SHP77 treated with DMSO at 0.1 percent for 48 hours (cell line): ENCODE results near the gene GGTLC2.
"Not testable (repeated sequence)": the region's sequence is repeated elsewhere in the genome, so short reads cannot be mapped to it uniquely, and the experiment has no call there.

Source experiments
- DNase-seq: peaks from one replicate; lab custom pipeline; 2025; lab: John Stamatoyannopoulos, UW

The GGTLC2 gene

DNA sequence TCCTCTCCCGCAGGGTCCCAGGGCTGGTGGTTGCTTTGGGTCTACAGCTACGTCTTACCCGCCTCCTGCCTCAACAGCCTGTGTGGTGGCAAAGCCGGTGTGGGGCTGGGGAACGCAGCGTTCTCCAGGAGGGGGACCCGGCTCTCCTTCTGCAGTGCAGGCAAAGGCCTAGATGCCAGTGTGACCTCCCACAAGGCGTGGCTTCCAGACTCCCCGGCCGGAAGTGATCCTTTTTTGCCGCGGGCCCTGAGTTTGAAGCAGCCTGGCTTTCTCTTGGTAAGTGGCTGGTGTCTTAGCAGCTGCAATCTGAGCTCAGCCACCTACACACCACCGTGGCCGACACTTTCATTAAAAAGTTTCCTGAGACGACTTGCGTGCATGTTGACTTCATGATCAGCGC is 6.1 kb upstream of the GGTLC2 start:
- DNase-seq, result not testable (repeated sequence)

DNA sequence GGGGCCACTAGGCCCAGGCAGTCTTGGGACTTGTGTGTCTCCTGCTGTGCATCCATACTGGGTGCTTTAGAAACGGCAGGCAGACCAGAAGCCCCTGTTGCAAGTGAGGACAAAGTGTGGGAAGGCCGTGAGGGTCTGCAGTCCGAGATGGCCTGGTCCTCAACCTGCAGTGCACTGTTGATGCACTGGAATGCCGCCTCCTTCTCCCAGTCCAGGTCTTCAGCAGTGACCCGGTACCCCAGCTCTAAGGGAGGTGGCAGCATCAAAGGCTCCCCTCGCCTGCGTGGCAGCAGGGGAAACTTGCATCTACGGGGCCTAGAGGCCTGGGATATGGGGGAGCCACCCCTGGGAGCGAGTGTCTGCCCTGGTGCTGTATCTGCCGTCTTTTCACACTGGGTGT is 2.2 kb upstream of the GGTLC2 start:
- DNase-seq, result not testable (repeated sequence)

DNA sequence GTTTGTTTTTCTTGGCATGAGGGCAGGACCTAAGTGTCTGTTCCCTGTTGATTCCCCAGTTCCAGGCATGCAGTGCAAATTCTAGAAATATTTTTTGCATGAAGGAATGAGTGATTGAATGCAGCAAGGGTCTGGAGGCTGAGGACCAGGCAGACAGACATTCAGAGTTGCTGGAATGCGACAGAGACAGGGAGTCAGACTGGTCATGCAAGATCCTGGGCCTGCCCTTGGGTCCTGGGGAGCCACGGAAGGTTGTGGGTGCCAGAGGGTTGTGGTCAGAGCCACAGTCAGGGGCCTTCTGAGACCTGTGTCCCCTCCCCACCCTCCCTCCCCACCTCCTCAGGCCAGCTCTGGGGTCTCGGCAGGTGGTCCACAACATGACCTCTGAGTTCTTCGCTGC is 1.6 kb downstream of the GGTLC2 start:
- DNase-seq, result not testable (repeated sequence)

DNA sequence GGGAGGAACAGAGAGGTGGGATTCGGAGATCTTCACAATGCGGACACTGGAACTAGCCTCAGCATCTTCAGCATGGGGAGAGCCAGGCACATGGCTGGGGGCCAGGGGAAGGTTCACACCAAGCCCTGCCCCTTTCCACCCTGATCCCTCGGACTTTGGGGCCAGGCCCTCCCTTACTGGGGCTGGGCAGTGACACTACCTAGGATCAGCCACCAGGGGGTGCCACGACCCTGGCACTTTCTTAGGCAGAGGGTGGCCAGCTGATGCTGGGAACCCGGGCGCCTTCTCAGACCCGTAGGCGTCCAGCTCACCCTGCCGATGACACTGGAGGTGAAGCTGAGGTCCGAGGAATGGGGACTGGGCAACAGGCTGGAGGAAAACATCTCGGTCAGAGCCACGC is 3.5 kb downstream of the GGTLC2 start:
- DNase-seq, result not testable (repeated sequence)

DNA sequence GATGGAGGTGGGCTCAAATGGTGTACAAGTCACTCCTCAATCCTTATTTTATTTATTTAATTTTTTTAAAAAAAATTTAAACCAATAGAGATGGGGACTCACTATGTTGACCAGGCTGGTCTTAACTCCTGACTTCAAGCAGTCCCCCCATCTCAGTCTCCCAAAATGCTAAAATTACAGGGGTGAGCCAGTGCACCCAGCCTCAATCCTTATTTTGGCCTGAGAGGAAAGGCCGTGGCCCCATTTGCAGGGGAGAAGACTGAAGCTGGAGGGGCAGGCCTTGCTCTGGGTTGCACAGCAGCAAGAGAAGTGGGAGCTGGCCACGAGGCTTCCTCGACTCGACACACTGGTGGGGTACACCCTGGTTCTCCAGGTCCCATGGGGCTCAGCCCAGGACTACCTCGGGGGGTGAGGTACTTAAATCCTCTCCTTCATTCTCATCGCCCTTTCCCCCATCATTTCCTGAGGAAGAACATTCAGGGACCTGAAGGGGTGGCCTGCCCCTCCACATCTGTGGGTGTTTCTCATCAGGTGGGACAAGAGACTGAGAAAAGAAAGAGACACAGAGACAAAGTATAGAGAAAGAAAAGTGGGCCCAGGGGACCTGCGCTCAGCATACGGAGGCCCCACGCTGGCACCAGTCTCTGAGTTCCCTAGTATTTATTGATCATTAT is 4.6 kb downstream of the GGTLC2 start:
- not testable (repeated sequence) for DNase-seq

DNA sequence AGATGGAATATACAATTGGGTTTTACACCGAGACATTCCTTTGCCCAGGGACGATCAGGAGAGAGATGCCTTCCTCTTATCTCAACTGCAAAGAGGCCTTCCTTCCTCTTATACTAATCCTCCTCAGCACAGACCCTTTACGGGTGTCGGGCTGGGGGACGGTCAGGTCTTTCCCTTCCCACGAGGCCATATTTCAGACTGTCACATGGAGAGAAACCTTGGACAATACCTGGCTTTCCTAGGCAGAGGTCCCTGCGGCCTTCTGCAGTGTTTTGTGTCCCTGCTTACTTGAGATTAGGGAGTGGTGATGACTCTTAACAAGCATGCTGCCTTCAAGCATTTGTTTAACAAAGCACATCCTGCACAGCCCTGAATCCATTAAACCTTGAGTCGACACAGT is 5.3 kb downstream of the GGTLC2 start:
- not testable (repeated sequence) for DNase-seq

DNA sequence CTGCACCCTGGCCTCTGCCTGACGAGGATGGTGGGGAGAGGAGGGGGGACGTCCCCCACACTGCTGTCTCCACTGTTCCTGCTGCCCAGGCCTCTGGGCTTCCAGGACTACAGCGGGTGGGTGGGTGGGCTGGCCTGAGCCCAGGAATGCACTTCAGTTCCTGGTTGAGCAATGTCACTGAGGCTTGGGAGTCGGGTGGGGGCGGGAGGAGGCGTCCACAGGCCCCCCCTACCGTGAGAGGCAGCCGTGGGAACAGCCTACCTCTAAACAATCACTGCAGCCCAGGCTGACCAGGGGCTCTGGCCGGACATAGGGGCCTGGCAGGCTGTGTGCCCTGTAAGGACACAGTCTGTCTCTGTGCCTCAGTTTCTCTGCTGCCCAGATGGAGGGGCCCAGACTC is 6.0 kb downstream of the GGTLC2 start:
- DNase-seq, result not testable (repeated sequence)

DNA sequence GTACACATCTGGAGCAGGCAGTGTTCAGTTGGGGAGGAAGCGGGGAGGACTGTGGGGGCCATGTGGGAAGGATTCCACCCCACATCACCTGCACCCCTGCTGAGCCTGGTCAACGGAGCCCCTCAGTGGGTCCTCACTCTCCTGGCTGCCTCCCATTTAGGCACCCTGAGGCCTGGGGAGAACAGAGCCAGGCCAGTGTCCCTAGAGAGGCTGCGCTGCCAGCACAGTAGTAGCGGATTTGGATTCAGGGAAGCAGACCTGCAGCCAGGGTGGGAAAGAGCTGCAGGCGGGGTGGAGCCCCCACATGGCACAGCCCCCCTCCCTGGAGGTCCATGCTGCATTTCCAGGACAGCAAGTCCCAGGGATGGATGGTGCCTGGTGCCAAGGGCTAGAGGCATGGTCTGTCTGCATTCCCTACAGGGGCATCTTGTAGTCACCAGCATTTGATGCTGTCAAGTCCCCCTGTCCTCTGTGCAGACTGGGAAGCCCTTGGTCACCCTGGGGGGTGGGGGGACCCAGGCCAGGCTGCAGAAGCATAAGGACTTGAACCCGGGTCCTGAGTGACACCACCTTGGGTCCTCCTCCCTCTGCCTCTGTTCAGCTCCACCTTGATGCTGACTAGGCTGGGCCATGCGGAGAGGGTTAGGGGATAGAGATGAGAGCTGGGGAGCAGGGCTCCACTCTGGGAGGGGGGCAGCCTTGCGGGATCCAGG is 6.5 kb downstream of the GGTLC2 start:
- DNase-seq, result not testable (repeated sequence)

DNA sequence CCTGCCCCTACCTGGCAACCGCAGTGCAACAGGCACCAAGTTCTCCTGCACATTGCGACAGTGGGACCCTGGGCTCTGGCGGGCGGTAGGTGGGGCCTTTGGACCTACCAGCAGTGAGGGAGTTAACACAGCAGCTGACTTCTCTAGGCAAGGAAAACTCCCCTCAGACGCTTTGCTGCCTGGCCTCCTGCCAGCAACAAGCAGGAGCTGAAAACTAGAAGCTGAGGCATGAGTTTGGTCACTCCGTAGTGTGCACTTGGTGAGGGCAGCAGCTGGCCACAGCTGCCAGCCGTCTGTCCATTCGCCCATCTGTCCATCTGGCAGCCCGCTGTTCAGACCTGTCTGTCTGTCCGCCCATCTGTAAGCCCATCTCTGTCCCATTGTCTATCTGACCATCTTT is 7.2 kb downstream of the GGTLC2 start:
- not testable (repeated sequence) for DNase-seq

DNA sequence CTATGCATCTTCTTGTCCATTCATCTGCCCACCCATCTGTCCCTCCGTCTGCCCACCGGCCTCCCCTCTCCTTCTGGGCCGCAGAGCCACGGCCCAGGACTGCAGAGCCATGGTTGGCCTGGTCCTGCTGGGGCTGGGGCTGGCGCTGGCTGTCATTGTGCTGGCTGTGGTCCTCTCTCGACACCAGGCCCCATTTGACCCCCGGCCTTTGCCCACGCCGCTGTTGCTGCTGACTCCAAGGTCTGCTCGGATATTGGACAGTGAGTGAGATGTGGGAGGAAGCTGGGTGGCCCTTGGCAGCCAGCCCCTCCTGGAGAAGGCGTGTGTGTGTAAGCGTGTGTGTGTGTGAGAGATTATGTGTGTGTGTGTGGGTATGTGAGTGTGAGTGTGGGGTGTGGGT is 7.7 kb downstream of the GGTLC2 start:
- not testable (repeated sequence) for DNase-seq

DNA sequence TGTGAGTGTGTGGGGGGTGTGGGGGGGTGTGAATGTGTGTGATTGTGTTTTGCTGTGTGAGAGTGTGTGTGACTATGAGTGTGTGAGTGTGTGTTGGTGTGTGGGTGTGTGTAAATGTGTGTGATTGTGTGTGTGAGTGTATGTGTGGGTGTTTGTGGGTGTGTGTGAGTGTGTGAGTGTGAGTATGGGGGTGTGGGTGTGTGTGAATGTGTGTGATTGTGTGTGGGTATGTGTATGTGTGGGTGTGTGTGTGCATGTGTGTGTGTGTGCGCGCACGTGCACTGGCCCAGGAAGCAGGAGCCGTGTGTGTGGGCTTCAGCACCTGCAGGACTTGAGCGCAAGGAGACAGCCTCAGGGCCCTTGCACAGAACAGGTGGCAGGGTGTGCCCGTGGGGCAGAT is 8.2 kb downstream of the GGTLC2 start:
- DNase-seq, result not testable (repeated sequence)

DNA sequence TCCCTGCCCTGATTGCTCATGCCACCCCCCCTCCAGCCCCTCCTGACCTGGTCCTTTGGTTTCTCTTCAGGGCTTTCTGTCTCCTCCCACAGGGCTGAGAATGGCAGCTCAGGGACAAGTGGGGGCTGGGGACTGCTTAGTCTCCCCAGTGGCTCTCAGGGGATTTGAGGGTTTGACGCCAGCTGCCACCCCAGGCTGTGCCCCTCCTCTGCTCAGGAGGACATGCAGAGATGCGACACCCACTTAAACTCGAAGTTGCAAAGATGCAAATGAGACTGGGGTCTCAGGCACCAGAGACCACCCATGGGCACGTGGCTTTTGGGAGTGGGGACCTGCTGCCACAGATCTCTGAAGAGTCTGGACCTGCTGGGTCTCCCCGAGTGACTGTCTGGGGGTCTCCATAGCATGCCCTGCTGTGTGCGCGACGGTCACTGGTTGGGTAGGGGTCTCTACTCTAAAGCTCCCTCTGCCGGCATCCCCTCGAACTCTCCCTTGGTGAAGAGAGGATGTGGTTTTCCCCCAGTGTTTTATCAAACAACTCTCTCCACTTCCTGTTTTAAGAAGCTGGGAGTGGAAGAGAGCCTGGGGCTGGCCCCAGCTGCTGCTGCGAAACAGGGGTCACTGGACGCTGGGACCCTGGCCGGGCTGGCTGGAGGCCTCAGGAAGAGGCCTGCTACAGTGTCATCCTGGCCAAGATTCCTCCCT is 9.4 kb downstream of the GGTLC2 start:
- DNase-seq, result not testable (repeated sequence)

DNA sequence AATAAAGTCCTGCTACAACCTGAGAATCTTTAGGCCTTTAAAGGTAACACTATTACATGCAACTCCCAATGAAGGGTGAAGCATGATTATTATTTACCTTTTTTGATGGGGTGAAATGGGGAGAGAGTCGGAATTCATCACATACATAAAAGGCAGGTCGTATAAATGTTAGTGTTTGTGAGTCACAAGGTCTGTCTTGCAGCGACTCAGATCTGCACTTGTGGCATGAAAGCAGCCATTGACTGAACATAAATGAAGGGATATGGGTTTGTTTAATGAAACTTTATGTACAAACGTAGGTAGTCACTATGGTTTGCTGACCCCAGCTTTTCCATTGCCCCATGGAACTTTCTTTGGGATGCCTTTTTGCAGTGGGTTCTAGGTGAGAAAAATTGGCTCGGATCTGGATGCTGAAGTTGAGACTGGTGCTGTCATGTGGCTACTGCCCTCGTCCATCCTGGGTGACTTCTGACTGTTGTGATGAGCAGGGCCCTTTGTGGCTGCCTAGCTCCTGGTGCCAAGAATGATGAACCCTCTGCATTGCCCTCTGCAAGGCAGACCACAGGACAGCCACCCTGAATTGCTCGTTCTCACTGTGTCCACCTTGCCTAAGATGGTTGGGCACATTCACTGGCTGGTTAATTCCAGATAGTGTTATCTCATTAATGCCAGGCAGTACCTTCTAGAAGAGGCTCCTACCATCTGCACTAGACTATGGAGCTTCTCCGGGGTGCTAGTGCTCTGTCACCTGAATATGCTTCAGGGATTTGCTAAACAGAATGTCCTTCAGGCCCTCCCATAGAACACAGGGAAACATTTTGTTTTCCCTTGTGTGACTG is 11.3 kb downstream of the GGTLC2 start:
- no peak for DNase-seq

DNA sequence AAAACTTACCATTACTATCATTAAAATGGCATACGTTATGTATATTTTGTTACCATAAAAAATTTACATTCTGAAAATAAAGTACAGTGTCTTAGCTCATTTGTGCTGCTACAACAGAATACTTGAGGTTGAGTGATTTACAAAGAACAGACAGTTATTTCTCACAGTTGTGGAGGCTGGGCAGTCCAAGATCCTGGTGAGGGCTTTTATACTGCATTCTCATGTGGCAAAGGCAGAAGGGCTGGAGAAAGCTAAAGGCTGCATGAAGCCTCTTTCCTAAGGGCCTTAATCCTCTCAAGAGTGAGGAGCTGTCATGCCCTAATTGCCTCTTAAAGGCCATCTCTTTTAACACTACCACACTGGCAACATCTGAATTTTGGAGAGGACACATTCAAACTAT is 13.3 kb downstream of the GGTLC2 start:
- DNase-seq, result no peak

DNA sequence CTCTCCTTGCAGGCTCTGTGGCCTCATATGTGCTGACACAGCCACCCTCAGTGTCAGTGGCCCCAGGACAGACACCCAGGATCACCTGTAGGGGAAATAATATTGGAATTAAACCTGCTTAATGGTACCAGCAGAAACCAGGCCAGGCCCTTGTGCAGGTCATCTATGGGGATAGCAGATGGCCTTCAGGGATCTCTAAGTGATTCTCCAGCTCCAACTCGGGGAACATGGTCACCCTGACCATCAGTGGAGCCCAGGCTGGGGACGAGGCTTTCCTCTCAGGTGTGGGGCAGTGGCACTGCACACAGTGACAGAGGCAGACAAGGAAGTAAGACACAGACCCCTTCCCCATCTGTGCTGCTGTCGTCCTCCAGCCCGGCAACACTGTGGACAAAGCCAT is 16.9 kb downstream of the GGTLC2 start:
- no peak for DNase-seq

DNA sequence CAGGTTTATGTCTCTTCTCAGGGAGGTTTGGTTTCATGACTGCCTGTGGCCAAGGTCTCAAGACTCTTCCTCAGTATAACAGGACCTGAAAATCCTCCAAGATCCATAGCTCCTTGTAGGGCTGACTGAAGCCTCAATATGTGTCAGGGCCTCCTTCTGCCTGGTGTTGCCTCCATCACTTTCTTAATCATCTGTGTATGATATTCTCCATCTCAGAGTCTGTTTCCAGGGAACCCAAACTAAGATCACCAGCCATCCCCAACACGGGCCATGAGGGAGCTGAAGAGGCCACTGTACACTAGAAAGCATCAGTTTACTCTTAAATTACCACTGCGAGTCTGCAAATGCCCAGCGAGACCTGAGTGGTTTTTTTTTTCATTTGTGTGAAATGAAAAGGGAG is 17.7 kb downstream of the GGTLC2 start:
- no peak for DNase-seq

DNA sequence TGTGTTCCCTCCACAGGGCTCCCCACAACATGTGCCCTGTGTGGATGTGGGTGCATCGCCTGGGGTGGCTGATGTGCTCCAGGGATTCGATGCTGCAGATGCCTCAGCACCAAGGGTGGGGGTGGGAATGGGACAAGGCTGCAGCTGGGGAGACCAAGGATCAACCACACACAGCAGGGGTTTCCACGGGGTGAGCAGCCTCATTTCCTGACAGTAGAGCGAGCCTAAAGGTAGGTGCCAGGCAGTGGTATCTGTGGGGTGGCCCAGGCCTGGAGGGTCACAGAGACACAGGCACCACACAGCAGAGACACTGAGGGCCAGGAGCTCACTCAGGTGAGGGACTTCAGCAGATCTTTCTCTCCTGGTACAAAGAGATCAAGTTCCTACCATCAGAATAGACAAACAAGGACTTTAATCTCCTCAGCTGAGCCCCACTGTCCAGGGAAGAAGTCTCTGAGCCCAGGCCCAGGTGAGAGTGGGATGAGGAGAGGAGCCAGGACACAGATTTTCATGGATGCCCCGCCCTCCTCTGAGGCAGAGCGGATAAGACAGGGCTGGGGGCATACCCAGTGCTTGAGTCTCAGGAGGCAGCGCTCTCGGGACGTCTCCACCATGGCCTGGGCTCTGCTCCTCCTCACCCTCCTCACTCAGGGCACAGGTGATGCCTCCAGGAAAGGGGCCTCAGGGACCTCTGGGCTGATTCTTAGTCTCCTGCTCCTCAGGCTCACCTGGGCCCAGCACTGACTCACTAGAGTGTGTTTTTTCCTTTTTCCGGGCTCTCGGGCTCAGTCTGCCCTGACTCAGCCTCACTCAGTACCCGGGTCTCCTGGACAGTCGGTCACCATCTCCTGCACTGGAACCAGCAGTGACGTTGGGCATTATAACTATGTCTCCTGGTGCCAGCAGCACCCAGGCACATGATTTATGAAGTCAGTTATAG is 19.7 kb downstream of the GGTLC2 start:
- no peak for DNase-seq

DNA sequence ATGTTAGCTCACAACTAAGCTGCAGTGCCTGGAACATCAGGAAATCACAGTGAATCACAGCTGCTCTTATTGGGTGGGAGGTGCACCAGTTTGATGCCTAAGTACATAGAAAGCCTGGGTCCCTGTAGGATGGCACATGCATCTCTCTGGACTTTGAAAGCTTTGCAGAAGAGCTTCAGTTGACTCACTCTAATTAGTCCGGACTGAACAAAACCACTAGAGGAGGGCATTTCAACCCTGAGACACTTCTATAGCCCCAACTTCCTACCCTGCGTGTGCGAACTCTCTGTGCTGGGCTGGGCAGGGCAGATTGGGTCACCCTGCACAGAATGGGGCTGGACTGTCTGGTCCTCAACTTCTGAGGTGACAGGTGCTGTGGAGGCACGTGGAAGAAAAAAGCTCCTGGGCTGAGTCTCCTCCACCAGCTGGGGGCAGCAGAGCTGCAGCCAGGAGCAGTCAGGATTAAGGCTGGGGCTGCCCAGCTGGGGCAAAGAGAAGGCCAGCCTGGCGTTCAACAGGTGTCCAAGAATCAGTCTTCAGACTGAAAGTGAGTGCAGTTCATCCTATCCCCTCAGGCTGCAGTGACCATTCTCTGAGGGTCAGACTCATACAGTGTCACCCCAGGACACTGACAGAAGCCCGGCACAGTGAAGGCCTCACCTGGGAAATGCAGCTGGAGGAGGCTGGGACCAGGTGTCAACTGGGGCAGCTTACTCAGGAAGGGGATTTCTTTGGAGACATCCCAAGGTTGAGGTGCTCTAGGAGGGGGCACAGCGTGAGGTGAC is 22.1 kb downstream of the GGTLC2 start:
- DNase-seq, result no peak

DNA sequence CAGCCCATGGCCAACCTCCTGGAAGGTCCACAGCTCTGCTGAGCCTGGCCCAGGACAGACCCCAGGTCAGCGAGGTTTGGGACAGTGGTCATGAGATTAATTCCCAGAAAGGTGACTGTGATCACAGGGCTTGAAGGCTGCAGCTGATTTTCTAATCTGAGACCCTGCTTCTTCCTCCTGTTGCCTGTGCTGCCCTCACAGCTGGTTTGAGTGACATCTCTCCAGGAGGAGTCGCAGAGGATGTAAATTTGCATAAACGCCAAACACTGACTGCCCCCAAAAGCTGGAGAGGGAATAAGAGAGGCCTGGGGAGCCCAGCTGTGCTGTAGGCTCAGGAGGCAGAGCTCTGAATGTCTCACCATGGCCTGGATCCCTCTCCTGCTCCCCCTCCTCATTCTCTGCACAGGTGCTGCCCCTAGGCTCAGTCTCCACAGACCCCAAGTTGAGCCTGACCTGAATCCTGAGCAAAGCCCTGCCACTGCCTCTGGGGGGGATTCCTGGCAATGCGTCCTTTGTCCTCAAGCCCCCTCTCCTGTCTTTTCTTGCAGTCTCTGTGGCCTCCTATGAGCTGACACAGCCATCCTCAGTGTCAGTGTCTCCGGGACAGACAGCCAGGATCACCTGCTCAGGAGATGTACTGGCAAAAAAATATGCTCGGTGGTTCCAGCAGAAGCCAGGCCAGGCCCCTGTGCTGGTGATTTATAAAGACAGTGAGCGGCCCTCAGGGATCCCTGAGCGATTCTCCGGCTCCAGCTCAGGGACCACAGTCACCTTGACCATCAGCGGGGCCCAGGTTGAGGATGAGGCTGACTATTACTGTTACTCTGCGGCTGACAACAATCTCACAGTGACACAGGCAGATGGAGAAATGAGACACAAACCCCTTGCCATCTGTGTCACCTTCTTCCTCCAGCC is 23.8 kb downstream of the GGTLC2 start:
- DNase-seq, result no peak
